ENCODE data around the gene OR2V1. TPM values are rescaled to one million over a fixed set of nuclear protein-coding genes. Genes with fewer than 3 reads are reported as not detected.
"Not testable (repeated sequence)": the region's sequence is repeated elsewhere in the genome, so short reads cannot be mapped to it uniquely, and the experiment has no call there.

OR2V1 gene
- total RNA-seq, 6 experiments from 2014 or later = not detected

DNA sequence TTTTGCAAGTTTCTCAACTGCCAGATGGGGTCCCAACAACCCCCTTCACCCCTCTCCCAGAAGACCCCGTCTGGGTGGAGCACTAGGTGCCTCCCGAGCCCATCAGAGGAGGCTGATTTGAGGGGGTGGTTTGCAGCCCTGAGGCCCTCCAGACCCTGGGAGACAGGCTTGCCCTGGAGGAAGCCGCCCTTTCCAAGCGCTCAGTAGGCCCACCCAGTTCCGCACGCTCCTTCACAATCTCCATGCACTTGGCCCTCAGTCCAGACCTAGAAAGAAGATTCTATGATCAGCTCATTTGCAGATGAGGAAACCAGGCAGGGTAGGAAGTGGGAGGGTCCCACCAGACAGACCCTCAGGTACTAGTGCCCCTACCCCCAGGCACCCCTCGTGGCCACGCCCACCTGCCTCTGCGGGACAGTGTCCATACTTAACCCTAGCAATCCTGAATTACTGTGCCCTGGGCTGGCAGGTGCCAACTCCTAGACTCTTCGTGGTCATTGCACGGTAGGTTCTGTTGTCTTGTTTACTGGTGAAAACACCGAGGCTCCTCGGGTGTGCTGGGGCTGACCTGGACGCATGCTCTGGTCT lies 22.3 kb downstream of the OR2V1 start:
- H3K27me3 Mint-ChIP-seq (ENCODE audit: insufficient read depth) = peaks cover 22% of the 10 kb centered on the region
- H3K27ac Mint-ChIP-seq = no peak overlapping the region
- H3K4me1 Mint-ChIP-seq (ENCODE audit: low read depth) = peaks cover 8% of the 10 kb centered on the region
- no peak overlapping the region for H3K4me3 Mint-ChIP-seq
- no peak for DNase-seq
- TF ChIP-seq, protein P1, sequence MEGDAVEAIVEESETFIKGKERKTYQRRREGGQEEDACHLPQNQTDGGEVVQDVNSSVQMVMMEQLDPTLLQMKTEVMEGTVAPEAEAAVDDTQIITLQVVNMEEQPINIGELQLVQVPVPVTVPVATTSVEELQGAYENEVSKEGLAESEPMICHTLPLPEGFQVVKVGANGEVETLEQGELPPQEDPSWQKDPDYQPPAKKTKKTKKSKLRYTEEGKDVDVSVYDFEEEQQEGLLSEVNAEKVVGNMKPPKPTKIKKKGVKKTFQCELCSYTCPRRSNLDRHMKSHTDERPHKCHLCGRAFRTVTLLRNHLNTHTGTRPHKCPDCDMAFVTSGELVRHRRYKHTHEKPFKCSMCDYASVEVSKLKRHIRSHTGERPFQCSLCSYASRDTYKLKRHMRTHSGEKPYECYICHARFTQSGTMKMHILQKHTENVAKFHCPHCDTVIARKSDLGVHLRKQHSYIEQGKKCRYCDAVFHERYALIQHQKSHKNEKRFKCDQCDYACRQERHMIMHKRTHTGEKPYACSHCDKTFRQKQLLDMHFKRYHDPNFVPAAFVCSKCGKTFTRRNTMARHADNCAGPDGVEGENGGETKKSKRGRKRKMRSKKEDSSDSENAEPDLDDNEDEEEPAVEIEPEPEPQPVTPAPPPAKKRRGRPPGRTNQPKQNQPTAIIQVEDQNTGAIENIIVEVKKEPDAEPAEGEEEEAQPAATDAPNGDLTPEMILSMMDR (IDR thresholded peaks at IDR 0.05) = no peak
- H3K9me3 Mint-ChIP-seq = no peaks in the 10 kb centered on the region
- H3K36me3 Mint-ChIP-seq (ENCODE audit: low read depth) = no peaks in the 10 kb centered on the region

- Mint-ChIP-seq H3K9me3 (no peaks in the 10 kb centered on the region), H3K36me3 (ENCODE audit: low read depth) (no peaks in the 10 kb centered on the region), H3K4me1 (ENCODE audit: low read depth) (peaks cover 8% of the 10 kb centered on the region), H3K27ac (no peak overlapping the region), H3K27me3 (ENCODE audit: insufficient read depth) (peaks cover 25% of the 10 kb centered on the region), H3K4me3 (no peak overlapping the region)
- TF ChIP-seq, protein P1 (IDR thresholded peaks at IDR 0.05) = no peak
- no peak for DNase-seq
These were observed 23.3 kb downstream of the OR2V1 start for GRCh38 chr5:181107699-181108098.

DNA sequence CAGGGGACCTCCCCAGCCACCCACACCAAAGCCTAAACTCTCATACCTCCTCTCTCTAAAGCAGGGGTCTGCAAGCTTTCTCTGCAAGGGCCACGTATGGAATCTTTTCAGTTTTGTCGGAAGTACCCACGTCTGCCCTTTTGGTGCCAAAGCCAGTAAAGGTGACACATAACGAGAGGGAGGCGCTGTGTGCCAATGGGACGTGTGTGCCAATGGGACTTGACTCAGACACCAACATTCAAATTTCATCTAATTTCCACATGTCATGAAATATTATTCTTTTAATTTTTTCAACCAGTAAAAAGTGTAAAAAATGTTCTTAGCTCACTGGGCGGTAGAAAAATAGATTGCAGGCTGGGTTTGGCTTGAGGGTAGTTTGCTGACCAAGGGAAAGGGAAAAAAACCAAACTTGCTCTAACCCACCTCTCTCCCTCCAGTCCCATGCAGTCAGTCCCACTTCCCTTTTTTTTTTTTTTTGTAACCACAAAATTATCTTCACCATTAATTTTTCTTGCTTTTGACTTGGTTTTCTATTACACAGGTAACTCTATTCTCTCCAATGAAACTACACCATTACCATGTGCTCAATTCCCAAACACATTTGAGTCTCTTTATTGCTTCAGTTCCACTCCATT lies 25.5 kb downstream of the OR2V1 start:
- H3K4me1 Mint-ChIP-seq (ENCODE audit: low read depth) = peaks cover 8% of the 10 kb centered on the region
- DNase-seq = no peak
- peaks cover 24% of the 10 kb centered on the region for H3K27me3 Mint-ChIP-seq (ENCODE audit: insufficient read depth)
- no peaks in the 10 kb centered on the region for H3K36me3 Mint-ChIP-seq (ENCODE audit: low read depth)
- TF ChIP-seq, protein P1 (IDR thresholded peaks at IDR 0.05) = no peak
- no peak overlapping the region for H3K4me3 Mint-ChIP-seq
- no peaks in the 10 kb centered on the region for H3K9me3 Mint-ChIP-seq
- H3K27ac Mint-ChIP-seq = no peak overlapping the region

DNA sequence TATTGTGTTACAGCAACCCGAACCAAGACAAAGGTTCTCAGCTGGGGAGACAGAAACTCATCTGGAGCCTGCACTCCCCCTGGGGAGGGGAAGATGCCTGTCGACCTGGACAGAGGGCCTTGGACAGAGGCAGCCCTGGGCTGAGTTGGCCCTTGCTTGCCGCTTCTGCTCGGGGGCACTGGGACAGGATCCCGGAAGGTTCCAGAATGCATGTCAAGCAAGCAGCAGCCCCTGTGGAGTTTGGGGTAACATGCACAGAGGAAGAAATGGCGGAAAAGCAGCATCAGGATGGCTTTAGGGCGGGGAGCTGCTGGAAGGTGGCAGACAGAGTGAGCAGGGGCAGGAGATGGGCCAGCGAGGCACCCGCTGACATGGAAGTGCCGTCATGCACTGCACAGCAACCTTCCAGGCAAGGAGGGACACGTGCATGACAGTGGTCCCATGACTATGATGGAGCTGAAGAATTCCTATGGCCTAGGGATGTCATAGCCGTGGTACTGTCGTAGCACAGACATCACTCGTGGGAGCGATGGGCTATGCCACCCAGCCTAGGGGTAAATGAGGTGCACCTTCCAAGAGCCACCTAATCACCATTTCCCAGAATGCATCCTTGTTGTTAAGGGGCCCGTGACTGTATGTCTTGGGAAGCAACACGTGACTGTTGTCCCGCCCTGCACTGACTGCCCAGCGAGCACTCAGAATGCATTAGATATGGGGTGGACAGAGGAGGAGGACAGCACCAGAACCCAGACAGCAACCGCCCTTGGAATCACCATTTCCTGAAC lies 26.2 kb downstream of the OR2V1 start:
- DNase-seq; H3K36me3 Mint-ChIP-seq (ENCODE audit: low read depth); H3K9me3 Mint-ChIP-seq; H3K27ac Mint-ChIP-seq; H3K4me3 Mint-ChIP-seq: not testable (repeated sequence)
- H3K4me1 Mint-ChIP-seq (ENCODE audit: low read depth) = peaks cover 15% of the 10 kb centered on the region
- H3K27me3 Mint-ChIP-seq (ENCODE audit: insufficient read depth) = peaks cover 26% of the 10 kb centered on the region

GRCh38 chr5:181104259-181104568 lies 26.8 kb downstream of the OR2V1 start:
- peak overlapping the region; percentile 84 for H3K4me3 Mint-ChIP-seq

GRCh38 chr5:181101930-181102674 lies 28.9 kb downstream of the OR2V1 start:
- H3K27ac Mint-ChIP-seq; DNase-seq; H3K9me3 Mint-ChIP-seq; H3K4me3 Mint-ChIP-seq; H3K36me3 Mint-ChIP-seq (ENCODE audit: low read depth): not testable (repeated sequence)
- H3K27me3 Mint-ChIP-seq (ENCODE audit: insufficient read depth) = peaks cover 24% of the 10 kb centered on the region
- peaks cover 19% of the 10 kb centered on the region for H3K4me1 Mint-ChIP-seq (ENCODE audit: low read depth)

More at GRCh38 chr5:181104259-181104568, 26.8 kb downstream of the OR2V1 start:
- Mint-ChIP-seq H3K27ac (peak overlapping the region; percentile 25; the same call in 1 of the 2 replicates), H3K4me1 (ENCODE audit: low read depth) (peaks cover 19% of the 10 kb centered on the region), H3K27me3 (ENCODE audit: insufficient read depth) (peaks cover 28% of the 10 kb centered on the region)
- not testable (repeated sequence) for H3K9me3 Mint-ChIP-seq; DNase-seq; H3K36me3 Mint-ChIP-seq (ENCODE audit: low read depth)

- not testable (repeated sequence) for H3K36me3 Mint-ChIP-seq (ENCODE audit: low read depth); DNase-seq; H3K4me3 Mint-ChIP-seq; H3K9me3 Mint-ChIP-seq; H3K27ac Mint-ChIP-seq
- H3K27me3 Mint-ChIP-seq (ENCODE audit: insufficient read depth) = peaks cover 17% of the 10 kb centered on the region
- H3K4me1 Mint-ChIP-seq (ENCODE audit: low read depth) = peaks cover 19% of the 10 kb centered on the region
These were observed 29.8 kb downstream of the OR2V1 start for GRCh38 chr5:181101030-181101641.
